ENCODE data around the gene LIPC. TPM values are rescaled to one million over a fixed set of nuclear protein-coding genes. Genes with fewer than 3 reads are reported as not detected.
A peak's percentile ranks its signal among the peaks of the same experiment; 100 is the strongest.

Gene LIPC
- total and polyA plus RNA-seq, 8 donors, result 0.23 to 7.5 (median 0.76) TPM; not detected in 4

DNA sequence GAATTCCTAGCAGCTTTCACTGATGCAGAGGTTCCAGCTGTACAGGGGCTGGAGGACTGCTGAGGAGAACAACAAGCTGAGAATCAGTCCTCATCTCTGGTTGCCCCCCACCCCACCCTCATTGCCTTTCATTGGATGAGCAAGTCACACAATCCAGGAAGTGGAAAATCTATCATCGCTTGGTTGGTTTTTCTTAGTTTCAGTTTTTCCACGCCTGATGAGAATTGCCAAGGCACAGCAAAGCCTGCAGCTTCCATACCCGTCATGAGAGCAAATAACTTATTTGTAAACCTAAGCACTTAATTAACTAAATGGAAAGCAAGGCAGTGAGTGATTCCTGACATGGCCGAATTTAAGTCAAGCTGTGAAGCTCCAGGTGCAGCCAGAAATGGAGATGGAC, 21.4 kb upstream of the LIPC start:
- peak in 1 of 2 donors; percentile 50 for DNase-seq
- intact Hi-C loops (cut with DNase I; ENCODE audit: low total_unique reads), result no loop called here
- no peak for TF ChIP-seq POLR2AphosphoS5 (IDR thresholded peaks at IDR 0.05)
- TF ChIP-seq EP300 (IDR thresholded peaks at IDR 0.05), result no peak
- no peak for TF ChIP-seq POLR2A (IDR thresholded peaks at IDR 0.05)
- TF ChIP-seq, protein P1, sequence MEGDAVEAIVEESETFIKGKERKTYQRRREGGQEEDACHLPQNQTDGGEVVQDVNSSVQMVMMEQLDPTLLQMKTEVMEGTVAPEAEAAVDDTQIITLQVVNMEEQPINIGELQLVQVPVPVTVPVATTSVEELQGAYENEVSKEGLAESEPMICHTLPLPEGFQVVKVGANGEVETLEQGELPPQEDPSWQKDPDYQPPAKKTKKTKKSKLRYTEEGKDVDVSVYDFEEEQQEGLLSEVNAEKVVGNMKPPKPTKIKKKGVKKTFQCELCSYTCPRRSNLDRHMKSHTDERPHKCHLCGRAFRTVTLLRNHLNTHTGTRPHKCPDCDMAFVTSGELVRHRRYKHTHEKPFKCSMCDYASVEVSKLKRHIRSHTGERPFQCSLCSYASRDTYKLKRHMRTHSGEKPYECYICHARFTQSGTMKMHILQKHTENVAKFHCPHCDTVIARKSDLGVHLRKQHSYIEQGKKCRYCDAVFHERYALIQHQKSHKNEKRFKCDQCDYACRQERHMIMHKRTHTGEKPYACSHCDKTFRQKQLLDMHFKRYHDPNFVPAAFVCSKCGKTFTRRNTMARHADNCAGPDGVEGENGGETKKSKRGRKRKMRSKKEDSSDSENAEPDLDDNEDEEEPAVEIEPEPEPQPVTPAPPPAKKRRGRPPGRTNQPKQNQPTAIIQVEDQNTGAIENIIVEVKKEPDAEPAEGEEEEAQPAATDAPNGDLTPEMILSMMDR (IDR thresholded peaks at IDR 0.05), result no peak
- Histone ChIP-seq H3K4me1 (no peaks in the 10 kb centered on the region), H3K27ac (peak overlapping the region in 2 of 5 donors; percentile 2 to 43), H3K4me3 (peak overlapping the region in 3 of 4 donors; percentile 9 to 31 (median 11)), H3K27me3 (no peaks in the 10 kb centered on the region), H3K36me3 (no peaks in the 10 kb centered on the region), H3K9me3 (no peaks in the 10 kb centered on the region)
- 47 to 61% (median 56%) methylated on average over 4 of the region's 4 CpGs for WGBS, 5 donors

DNA sequence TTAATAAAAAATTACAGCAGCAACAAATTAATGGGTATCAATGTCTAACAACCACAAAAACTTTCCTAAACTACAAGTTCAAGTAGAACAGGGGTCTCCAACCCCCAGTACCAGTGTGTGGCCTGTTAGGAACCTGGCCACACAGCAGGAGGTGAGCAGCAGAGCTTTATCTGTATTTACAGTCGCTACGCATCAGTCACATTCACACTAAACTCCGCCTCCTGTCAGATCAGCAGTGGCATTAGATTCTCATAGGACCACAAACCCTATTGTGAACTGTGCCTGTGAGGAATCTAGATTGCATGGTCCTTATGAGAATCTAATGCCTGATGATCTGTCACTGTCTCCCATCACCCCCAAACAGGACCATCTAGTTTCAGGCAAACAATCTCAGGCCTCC, 18.5 kb upstream of the LIPC start:
- H3K27me3 ChIP-seq, result no peaks in the 10 kb centered on the region
- H3K9me3 ChIP-seq, result no peaks in the 10 kb centered on the region

DNA sequence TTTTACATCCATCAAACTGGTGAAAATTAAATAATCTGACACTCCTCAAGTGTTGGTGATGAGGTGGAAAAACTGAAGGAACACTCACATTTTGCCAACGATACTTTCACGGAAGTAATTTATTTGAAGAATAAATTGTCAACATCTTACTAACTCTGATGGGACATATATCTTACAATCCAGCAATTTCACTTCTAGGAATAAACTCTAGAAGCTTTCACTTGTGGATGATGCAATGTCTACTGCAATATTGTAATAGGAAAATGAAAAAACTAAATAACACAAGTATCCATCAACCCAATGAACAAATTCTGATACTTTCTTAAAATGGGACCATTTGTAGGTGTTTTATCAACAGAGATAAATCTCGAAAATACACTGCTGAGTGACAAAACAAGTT, 16.2 kb upstream of the LIPC start:
- no peaks in the 10 kb centered on the region for H3K27me3 ChIP-seq
- 90 to 94% (median 92%) methylated on average over 3 of the region's 3 CpGs for WGBS, 5 donors
- TF ChIP-seq EP300 (IDR thresholded peaks at IDR 0.05) (no peak), POLR2A (IDR thresholded peaks at IDR 0.05) (no peak), POLR2AphosphoS5 (IDR thresholded peaks at IDR 0.05) (no peak)
- TF ChIP-seq, protein P1 (IDR thresholded peaks at IDR 0.05), result no peak
- no peaks in the 10 kb centered on the region for H3K36me3 ChIP-seq
- DNase-seq, result no peak
- H3K27ac ChIP-seq, result no peak overlapping the region
- no peak overlapping the region for H3K4me3 ChIP-seq
- H3K4me1 ChIP-seq, result no peaks in the 10 kb centered on the region
- H3K9me3 ChIP-seq, result no peaks in the 10 kb centered on the region
- intact Hi-C loops (cut with DNase I; ENCODE audit: low total_unique reads), result no loop called here

More for the DNA sequence above, 18.5 kb upstream of the LIPC start:
- Histone ChIP-seq H3K4me3 (no peak overlapping the region), H3K27ac (no peak overlapping the region), H3K4me1 (no peaks in the 10 kb centered on the region), H3K36me3 (no peaks in the 10 kb centered on the region)
- 87 to 94% (median 88%) methylated on average over 3 of the region's 3 CpGs for WGBS, 5 donors
- intact Hi-C loops (cut with DNase I; ENCODE audit: low total_unique reads), result no loop called here
- no peak for TF ChIP-seq EP300 (IDR thresholded peaks at IDR 0.05)
- TF ChIP-seq POLR2A (IDR thresholded peaks at IDR 0.05), result no peak
- TF ChIP-seq, protein P1 (IDR thresholded peaks at IDR 0.05), result no peak
- no peak for TF ChIP-seq POLR2AphosphoS5 (IDR thresholded peaks at IDR 0.05)
- DNase-seq, result no peak

DNA sequence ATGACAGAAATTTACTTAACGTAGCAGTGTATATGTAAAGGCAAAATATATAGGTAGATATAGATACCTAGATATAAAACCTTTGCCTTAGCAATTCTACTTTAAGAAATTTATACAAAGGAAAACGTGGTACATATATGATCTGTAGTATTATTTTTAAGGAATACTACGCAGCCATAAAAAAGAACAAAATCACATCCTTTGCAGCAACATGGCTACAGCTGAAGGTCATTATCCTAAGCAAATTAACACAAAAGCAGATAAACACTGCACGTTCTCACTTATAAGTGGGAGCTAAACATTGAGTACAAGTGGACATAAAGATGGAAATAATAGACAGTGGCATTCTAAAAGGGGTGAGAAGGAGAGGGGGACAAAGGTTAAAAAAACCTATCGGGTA, 14.8 kb upstream of the LIPC start:
- Histone ChIP-seq H3K36me3 (no peaks in the 10 kb centered on the region), H3K9me3 (no peaks in the 10 kb centered on the region), H3K27ac (no peak overlapping the region), H3K27me3 (no peaks in the 10 kb centered on the region), H3K4me1 (no peaks in the 10 kb centered on the region), H3K4me3 (no peak overlapping the region)
- intact Hi-C loops (cut with DNase I; ENCODE audit: low total_unique reads), result no loop called here
- WGBS, 5 donors, result 72 to 91% (median 77%) methylated on average over 5 of the region's 5 CpGs
- DNase-seq, result no peak
- TF ChIP-seq EP300 (IDR thresholded peaks at IDR 0.05), result no peak
- TF ChIP-seq, protein P1 (IDR thresholded peaks at IDR 0.05), result no peak
- no peak for TF ChIP-seq POLR2A (IDR thresholded peaks at IDR 0.05)
- no peak for TF ChIP-seq POLR2AphosphoS5 (IDR thresholded peaks at IDR 0.05)

All from stomach (tissue), 9 donors.